GM21723 (cell line): ENCODE results near the gene KRT1.
"Not testable (repeated sequence)": the region's sequence is repeated elsewhere in the genome, so short reads cannot be mapped to it uniquely, and the experiment has no call there.

Experiments
- ATAC-seq: cut with Tn5 transposase; IDR thresholded peaks from one replicate; pipeline ENCODE4 v1.9.1; 2021; ENCODE audit warnings: mild to moderate bottlenecking, moderate library complexity; ENCODE audit not compliant: unreplicated experiment

Gene KRT1

DNA sequence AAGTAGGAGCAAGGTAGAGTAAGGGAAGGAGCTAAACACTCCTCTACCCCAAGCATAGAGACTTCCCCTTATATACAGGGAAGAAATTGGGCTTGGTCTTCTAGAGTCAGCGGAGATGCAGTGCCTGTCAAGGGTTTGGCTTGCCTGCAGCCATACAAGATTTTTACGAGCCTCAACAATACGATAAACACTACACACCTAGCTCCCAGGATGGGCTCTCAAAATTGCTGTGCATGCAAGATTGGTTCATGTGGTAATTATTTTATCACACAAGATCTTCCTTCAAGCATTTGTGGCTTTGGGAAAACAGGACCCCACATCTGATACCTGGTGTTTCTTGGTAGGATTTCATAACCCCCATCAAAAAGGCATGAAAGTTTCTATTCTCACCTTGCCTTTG lies at the start of gene KRT1:
KRT1 (minus strand) TSS at position 45 of the 400 bp plus-strand sequence. CDS start 59 bp downstream, outside the sequence.
- ATAC-seq, result no peak

DNA sequence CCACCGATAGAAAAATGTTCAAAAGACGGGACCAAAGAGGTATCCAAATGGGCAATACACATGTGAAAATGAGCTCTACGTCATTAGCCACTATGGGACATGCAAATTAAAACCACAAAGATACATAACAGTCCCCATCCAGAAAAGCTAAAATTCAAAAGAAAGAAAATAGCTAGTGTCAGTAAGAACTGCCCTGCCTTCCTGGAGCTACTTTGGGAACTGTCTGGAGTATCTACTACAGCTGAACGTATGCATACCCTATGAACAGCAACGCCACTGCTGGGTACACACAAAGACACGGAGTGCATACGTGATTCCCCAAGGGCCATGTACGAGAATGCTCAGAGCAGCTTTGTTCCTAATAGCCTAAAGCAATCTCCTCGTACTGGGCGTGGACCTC lies 48.9 kb upstream of the KRT1 start:
- no peak for ATAC-seq

DNA sequence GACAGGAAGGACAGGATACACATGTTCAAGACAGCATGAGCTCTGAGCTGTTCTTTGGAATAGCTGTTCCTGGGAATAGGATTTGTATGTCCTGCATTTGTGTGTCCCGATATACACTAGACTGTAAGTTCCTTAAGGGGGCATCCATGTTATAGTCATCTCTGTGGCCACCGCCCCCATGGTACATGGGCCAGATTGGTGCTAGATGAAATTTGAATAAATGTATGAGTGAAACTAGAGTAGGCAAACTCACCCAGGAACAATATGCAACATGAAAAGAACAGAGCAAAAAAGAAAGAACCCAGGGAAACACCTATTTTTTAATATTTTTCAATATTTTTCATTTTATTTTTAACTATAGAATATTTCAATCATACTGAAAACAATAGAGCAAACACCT lies 48.2 kb upstream of the KRT1 start:
- no peak for ATAC-seq

DNA sequence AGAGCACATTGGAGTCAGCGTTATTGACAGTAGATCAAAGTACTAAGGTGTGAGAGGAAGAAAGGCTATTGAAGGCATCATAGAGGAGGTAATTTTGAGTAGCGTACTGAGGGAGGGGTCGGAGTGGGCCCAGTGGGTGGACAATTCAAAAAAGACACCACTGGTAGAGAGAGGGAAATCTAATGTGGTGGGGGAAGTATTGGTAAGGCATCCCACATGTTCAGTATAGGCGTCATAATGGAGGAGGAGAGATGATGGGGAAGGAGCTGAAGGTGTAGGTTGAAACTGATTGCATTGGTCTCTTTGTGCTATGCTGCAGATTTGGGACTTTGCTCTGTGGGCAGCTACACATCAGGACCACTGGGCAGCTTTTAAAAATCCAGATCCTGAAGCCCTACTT lies 46.8 kb upstream of the KRT1 start:
- no peak for ATAC-seq

DNA sequence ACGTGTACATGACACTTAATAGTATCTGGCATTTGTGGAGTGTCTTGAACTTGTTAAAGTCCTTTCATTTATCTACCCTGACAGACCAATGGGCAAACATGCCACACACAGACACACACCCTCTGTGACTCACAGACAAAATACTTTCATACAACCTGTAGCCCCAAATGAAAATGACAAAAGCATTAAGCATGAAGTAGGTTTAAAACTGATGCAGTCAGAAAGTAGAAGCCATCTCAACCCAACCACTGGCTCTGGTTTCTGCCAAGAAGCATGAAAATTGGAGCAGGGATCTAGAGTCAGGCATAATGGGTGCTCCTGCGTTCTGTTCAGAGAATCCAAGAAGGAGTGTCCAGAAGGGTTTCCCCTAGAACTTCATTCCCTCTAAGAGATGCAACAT lies 46.2 kb upstream of the KRT1 start:
- no peak for ATAC-seq

DNA sequence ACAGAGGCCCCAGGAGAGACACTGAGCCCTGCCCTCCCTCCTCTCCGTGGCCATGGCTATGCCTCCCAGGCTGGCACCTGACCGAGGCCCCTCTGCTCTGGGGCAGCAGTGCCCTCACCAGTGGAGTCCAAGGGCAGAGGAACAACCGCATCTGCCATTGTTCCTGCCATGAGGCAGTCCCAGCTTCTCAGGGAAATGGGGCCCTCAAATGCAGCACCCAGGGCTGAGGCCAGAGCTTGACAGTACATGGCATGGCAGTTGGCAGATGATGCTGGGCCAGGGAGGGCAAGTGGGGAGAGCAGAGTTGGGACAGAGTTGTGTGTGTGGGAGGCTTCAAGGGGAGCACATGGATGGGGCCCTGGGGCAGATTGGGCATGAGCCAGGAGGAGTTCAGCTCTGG lies 44.2 kb upstream of the KRT1 start:
- ATAC-seq, result no peak

DNA sequence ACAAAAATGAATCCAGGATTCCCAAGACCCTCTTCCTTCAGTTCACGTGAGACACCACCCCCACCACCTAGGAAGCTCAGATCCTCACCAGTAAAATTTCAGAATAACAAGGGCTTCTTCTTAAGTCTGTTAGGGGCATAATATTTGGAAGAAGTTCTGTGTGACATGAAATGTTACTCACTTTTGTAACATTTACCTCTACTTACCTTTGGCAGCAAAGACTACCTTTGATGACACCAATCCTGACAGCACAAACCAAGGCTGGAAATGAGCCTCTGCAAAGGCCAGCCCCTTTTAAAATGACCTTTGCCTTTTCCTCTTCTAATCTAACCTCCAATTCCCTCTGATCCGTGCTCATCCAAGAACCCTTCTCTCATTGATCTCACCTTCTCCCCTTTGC lies 42.5 kb upstream of the KRT1 start:
- no peak for ATAC-seq

DNA sequence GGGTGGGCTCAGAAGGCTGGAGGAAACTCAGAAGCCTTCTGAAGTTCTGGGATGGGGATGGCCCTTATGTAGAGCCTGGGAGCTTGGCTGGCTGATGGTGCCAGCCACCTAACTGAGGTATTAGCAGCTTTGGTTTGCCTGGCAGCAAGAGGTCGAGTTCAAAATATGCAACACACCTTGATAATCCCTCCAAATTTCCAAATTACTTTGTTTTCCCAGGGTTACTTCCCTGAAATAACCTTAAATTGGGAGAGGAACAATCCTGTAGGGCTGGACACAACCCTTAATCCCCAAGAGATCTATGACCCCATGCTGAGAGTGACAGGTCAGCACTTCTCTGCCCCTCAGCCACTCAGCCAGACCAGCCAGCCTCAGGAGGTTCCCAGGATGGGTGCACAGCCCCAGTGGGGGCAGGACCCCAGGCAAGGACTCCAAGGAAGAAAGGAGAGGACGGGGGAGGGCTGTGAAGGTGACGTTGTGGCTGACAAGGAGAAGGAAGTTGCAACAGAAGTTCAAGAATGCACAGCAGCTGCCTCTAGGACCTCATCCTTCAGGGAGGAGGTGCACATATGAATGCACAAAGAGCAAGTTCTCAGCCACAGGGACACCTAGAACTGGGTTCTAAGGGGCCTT lies 41.7 kb upstream of the KRT1 start:
- ATAC-seq, result no peak

DNA sequence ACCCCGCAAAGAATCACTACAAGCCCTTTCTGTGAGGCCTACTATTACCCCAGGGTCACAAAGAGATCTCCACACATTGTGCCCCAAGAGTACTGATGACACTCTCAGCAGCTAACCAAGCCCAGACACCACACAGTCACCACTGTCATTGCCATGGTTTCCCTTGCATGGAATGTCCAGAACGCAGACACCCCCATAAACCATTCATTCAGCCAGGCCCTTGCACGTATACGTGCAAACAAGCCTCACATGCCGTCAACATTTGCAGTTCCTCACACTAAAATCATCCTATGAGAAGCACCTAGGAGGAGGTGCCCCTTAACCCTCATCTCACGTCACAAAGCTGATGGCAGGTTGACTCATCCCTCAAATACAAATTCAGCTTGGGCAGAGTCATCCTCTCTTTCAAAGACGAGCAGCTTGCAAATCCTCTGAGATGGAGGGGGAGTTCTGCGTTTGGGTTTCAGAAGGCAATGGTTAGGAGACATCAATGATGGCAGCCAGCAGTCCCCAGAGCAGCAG lies 40.2 kb upstream of the KRT1 start:
- ATAC-seq, result no peak

DNA sequence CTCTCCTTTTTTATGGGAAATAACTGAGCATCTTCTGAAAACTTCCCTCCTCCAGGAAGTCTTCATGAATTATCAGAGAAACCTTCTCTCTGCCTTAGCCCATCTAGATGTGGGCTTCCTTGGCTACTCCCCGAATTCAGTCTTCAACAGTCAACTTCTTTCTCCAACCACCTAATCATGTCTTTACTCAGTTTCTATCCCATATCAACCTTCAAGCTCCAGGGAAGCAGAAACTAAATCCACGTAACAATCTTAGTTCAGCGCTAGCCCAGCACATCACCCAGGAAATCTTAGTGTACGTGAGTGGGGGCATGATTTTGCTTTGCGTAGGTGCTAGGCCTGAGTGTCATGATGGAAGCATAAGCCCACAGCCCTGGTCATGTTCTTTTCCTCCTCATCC lies 35.9 kb upstream of the KRT1 start:
- no peak for ATAC-seq

DNA sequence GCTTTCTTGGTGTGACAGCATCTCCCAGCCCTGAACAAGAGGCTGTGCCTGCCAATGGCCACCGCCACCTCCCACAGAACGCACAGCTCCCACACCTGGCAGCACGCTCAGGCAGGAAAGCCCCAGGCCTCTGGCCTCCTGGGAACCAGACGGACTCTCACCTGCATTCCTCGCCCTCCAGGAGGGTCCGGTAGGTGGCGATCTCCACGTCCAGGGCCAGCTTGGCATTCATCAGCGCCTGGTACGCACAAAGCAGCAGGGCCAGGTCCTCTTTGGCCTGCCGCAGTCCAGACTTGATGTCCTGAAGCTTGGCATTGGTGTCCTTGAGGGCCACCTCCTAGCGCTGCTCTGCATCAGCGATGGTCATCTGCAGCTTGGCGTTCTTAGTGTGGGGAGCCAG lies 35.2 kb upstream of the KRT1 start:
- ATAC-seq, result no peak

DNA sequence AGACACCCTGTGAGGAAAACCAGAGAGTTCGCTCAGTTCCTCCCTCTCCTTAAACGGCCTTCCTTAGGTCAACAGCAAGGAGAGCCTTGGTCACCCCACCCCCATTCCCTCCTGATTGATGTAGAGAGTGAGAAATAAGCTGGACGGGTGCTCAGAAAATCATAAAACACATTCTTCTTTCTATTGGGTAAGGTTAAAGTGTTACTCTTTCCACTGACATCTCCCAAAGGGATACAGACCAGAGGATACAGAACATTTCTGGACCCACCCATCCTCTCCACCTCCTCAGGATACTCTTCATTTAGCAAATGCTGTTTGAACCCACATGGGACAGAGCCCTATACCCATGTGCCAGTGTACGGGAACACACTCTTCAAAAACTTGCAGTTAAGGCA lies 34.7 kb upstream of the KRT1 start:
- ATAC-seq, result no peak

DNA sequence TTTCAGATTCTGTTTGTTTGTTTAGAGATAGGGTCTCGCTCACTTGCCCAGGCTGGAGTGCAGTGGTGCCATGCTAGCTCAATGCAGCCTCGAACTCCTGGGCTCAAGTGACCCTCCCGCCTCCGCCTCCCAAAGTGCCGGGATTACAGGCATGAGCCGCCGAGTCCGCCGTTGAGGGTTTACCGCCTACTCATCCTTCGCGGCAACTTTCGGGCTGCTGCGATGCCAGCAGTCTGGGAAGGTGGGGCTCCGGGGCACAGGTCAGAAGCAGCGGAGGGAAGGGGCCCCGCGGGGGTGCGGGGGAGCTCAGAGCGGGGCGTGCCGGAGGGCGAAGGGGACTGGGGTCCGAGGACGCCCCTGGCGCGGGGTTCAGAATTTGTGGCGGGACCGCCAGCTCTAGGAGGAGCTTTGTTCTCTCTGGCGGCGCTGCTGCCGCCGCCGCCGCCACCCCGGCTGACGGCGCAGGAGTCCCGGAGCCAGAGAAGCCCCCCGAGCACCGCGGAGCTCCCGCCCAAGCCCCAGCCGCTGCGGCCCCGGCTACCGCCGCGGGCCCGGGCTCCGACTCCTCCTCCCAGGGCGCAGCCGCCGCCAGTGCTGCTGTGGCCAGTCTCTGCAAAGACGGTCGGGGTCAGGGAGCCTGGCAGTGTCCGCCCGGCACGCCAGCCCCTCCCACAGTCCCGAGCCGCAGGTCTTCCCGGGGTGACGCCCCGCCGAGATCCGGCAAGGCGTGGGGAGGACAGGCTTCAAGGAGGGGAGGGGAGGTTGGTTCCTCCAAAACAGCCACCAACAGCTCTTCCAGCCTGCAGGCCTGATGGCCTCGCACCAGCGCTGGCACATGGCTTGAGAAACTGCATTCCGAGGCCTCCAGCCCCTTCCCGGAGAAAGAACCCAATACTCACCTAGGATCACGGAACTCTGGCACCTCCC lies 34.0 kb upstream of the KRT1 start:
- ATAC-seq, result no peak

DNA sequence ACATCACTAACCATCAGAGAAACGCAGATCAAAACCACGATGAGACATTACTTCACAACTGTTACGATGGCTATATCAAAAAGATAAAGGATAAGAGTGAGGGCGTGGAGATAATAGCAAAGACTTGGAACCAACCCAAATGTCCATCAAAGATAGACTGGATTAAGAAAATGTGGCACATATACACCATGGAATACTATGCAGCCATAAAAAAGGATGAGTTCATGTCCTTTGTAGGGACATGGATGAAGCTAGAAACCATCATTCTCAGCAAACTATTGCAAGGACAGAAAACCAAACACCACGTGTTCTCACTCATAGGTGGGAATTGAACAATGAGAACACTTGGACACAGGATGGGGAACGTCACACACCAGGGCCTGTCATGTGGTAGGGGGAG lies 31.9 kb upstream of the KRT1 start:
- ATAC-seq, result not testable (repeated sequence)

DNA sequence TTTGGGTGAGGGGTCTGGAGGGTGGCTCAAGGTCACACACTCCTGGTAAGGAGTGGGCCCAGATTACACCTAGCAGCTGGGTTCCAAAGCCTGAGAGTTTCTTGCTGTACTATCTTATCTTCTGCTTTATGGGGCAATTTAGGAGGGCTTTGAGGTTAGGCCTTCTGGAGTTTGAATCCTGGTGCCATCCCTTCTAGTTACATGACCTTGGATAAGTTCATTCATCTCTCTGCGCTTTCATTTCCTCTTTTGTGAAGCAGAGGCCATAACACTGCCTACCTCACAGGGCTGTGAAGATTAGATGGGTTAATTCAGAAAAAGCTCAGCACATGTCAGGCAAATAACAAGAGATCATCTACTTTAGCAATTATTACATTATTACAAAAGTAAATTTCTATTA lies 30.5 kb upstream of the KRT1 start:
- no peak for ATAC-seq

DNA sequence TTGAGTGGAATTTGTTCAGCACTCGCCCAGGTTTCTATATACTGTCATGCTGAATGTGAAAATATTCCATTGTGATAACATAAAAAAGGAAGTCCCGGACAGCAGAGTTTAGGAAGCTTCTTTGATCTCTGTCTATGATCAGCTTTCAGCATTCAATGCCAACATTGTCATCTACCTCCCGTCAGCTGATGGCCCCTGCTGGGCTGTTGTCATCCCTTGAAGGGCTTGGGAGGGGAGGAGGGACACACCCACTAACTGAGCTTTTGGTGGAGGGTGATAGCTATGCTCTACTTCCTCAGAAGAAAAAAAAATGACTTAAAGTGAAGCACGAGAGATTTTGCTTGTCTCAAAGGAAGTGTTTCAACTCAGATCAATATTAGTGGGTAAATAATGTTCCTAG lies 27.8 kb upstream of the KRT1 start:
- no peak for ATAC-seq

DNA sequence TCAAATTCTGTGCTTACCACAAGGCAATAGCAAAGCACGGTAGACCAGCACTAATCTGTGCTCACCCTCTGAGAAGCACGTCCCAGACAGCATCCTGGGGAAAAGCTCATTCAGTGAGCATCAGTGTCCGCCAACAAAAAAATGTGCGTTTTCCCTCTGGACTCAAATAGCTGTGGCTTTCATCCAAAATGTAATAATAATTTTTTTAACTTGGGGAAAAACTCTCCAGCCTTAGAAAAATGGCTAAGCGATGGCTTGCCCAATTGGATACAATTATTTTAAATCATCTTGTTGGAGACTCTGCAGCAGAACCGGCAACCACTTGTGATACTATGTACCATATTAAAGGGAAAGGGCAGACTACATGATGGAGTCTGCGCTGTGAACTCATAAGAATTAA lies 24.3 kb upstream of the KRT1 start:
- ATAC-seq, result no peak

DNA sequence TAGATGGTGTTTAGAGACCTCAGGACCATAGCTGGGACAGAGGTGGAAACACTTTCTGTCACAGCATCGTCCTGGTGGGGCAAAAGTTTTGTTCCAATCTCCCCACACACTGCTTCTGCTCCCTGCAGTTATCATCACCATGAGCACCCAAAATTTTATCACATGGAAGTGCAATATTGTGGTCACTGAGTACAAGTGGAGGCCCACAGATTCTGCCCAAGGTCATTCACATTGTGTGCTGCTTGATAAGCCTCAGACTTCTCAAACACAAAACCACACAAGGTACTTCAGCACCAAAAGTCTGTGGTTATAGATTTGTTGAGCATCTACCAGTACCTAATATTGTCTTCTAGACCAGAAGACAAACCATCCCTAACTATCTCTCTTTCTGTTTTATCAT lies 23.7 kb upstream of the KRT1 start:
- ATAC-seq, result no peak

DNA sequence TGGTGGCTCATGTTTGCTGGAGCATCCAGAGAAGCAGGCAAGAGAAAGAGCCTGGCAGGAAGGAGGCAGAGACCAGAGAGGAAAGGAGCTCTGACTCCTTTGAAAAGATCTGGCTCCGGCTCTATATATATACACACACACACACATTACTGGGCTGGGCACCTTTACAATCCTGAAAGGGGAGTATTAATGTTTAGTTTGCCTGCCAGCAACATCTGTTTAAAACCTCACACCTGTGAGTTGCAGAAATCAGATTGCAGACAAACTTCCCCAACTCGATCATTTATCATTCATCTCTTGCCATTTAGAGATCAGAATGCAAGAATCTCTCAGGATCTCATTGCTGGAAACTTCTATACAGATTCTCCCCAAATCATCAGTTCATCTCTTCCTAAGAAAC lies 23.2 kb upstream of the KRT1 start, which contains the start of gene KRT77:
KRT77 (minus strand) TSS at position 101 of the 400 bp plus-strand sequence; CDS start at position 11, 90 bp downstream.
- ATAC-seq, result no peak

DNA sequence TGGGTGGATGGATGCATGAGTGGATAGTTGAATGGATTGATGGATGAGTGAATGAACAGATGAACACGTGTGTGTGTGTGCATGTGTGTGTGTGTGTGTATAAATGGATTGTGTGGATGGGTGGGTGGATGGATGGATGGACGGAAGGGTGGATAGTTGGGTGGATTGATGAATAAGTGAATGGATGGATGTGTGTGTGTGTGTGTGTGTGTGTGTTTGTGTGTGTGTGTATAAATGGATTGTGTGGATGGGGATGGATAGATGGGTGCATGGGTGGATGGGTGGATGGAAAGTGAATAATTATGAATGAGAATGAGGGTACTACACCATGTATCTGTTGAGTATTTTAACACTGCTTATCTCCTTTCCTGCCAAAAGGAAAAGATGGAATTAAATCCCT lies 22.1 kb upstream of the KRT1 start:
- no peak for ATAC-seq

DNA sequence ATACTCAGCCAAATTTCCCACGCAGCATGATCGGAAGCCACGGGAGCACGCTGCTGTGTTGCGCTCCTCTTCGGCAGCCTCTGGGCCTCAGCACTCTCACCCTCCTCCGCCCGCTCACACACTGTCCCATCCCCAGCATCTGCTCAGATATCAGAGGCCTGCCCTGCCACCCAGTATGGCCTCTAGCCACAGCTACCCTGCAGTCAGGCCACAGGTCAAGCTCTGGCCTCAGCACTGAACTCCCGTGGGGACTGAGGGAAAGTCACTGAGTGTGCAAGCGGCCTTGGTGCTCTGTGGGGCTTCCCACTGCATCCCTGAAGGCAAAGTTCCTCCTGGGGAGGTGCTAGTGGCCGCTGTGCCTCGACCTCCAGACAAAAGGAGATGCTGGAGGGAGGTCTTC lies 21.1 kb upstream of the KRT1 start:
- ATAC-seq, result no peak

DNA sequence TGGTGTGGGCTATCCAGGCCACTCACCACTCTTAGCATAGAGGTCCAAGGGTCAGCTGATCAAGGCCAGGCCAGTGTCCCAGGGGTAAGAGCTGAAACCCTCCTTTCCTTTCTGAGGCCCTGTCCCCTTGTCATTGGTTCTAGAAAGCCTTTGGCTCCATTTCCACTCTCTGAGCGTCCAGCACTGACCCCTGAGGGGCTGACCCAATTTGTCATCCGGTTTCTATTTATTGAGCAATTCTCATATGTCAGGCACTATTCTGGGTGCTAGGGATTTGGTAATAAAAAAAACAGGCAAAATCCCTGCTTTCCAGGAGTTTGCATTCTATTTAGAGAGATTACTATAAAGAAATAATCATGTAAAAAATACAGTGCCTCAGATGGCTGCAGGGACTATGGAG lies 19.8 kb upstream of the KRT1 start:
- ATAC-seq, result no peak
